GM15510 (cell line): Measurements from ENCODE around the gene CNBP.

Experiments used
- POLR2A ChIP-seq: IDR thresholded peaks from 3 replicates; pipeline ENCODE4 v1.6.1; 2011; ENCODE audit warnings: borderline replicate concordance; ENCODE audit not compliant: insufficient read length; ENCODE audit errors: extremely low read depth

CNBP gene

GRCh38 chr3:129195731-129196256, 12.1 kb upstream of the CNBP start:
- no peak for TF ChIP-seq POLR2A

GRCh38 chr3:129187857-129188256, 4.2 kb upstream of the CNBP start:
- TF ChIP-seq POLR2A = no peak

- TF ChIP-seq POLR2A = no peak
Observed at GRCh38 chr3:129185783-129186182, 2.1 kb upstream of the CNBP start.

- TF ChIP-seq POLR2A = no peak
Observed at GRCh38 chr3:129184396-129184657, 631 bp upstream of the CNBP start.

- no peak for TF ChIP-seq POLR2A
Observed at GRCh38 chr3:129182390-129183185, 1.1 kb downstream of the CNBP start.

GRCh38 chr3:129181819-129182218, 1.9 kb downstream of the CNBP start:
- TF ChIP-seq POLR2A = no peak

- no peak for TF ChIP-seq POLR2A
Observed at GRCh38 chr3:129180461-129180860, 3.2 kb downstream of the CNBP start.

GRCh38 chr3:129176051-129176450, 7.6 kb downstream of the CNBP start:
- TF ChIP-seq POLR2A = no peak

- no peak for TF ChIP-seq POLR2A
Observed at GRCh38 chr3:129173725-129174124, 10.0 kb downstream of the CNBP start.

- TF ChIP-seq POLR2A = no peak
Observed at GRCh38 chr3:129173206-129173605, 10.5 kb downstream of the CNBP start.

- no peak for TF ChIP-seq POLR2A
Observed at GRCh38 chr3:129166579-129167332, 16.9 kb downstream of the CNBP start.

GRCh38 chr3:129164500-129164899, 19.2 kb downstream of the CNBP start:
- no peak for TF ChIP-seq POLR2A

GRCh38 chr3:129162729-129163579, 20.7 kb downstream of the CNBP start:
- TF ChIP-seq POLR2A = no peak

- TF ChIP-seq POLR2A = no peak
Observed at GRCh38 chr3:129161860-129162271, 21.8 kb downstream of the CNBP start.

- peak; percentile 93 for TF ChIP-seq POLR2A
Observed at GRCh38 chr3:129160891-129161859, 22.5 kb downstream of the CNBP start, which contains the start of gene ISY1. Gene ISY1 (minus strand): TSS chr3:129161063. CDS start chr3:129160975, 88 bp downstream.

GRCh38 chr3:129144786-129145185, 38.9 kb downstream of the CNBP start:
- no peak for TF ChIP-seq POLR2A
